ENCODE data around the gene HJV.

DNA sequence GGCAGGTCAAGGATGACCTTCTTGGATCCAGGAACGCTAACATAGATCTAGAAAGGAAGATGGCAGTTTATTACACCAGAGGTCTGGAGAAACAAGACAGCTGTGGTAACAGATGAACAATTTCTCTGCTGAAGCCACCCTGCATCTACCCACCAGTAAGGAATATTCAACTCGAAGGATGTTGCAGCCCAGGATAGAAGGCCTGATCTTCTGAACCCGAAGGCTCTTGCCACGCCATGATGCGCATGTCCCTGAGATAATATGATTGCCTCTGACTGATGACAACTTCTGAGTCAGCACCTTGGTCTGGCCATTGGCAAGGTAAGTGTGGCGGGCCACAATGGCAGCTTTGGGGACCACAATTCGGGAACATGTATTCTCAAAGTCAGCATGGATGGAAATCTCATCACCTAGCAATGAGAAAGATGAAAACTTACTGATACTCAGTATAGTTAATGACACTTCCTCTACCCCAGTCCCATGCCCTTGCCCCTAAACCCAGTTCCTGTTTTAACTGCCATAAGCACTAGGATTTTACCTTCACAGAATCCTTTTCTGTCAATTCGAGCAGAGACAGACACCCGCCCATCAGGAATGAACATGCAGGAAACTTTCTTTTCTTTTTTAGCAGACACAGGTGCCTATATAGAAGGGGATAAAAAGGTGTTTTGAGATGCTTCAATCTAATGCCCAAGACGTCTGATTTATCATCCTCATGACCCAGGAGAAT is 27.0 kb downstream of the HJV start:
- peak; percentile 33 for TF ChIP-seq POLR2A (IDR thresholded peaks at IDR 0.05)
- TF ChIP-seq, protein P1, sequence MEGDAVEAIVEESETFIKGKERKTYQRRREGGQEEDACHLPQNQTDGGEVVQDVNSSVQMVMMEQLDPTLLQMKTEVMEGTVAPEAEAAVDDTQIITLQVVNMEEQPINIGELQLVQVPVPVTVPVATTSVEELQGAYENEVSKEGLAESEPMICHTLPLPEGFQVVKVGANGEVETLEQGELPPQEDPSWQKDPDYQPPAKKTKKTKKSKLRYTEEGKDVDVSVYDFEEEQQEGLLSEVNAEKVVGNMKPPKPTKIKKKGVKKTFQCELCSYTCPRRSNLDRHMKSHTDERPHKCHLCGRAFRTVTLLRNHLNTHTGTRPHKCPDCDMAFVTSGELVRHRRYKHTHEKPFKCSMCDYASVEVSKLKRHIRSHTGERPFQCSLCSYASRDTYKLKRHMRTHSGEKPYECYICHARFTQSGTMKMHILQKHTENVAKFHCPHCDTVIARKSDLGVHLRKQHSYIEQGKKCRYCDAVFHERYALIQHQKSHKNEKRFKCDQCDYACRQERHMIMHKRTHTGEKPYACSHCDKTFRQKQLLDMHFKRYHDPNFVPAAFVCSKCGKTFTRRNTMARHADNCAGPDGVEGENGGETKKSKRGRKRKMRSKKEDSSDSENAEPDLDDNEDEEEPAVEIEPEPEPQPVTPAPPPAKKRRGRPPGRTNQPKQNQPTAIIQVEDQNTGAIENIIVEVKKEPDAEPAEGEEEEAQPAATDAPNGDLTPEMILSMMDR (IDR thresholded peaks at IDR 0.05) = no peak
